ENCODE data around the gene MYBPHL.

- no peak for TF ChIP-seq CTCF (IDR thresholded peaks at IDR 0.05)
- TF ChIP-seq POLR2A (IDR thresholded peaks at IDR 0.05) = no peak
- TF ChIP-seq POLR2AphosphoS5 (IDR thresholded peaks at IDR 0.05) = no peak
These were observed 41.8 kb downstream of the MYBPHL start for GRCh38 chr1:109265016-109265415.
